ENCODE data around the gene EEIG1. TPM values are rescaled to one million over a fixed set of nuclear protein-coding genes. Genes with fewer than 3 reads are reported as not detected.

The EEIG1 gene
- total RNA-seq, 2 donors from 2014 or later = 23.4 to 84.6 TPM

GRCh38 chr9:128015696-128016095, 34.9 kb upstream of the EEIG1 start:
- TF ChIP-seq CTCF (IDR thresholded peaks at IDR 0.05) (no peak), POLR2AphosphoS5 (IDR thresholded peaks at IDR 0.05) (no peak), POLR2A (IDR thresholded peaks at IDR 0.05) (no peak)
- Histone ChIP-seq H3K27me3 (replicated peaks; ENCODE audit: insufficient read depth) (no peaks in the 10 kb centered on the region), H3K4me3 (no peak overlapping the region), H3K36me3 (no peaks in the 10 kb centered on the region), H3K27ac (no peak overlapping the region), H3K4me1 (replicated peaks) (no peaks in the 10 kb centered on the region), H3K9me3 (no peaks in the 10 kb centered on the region)
- 91% methylated on average over 5 of the region's 5 CpGs for WGBS
- no peak for DNase-seq (ENCODE audit: low spot score)
- intact Hi-C loops (cut with DNase I) = no loop called here

GRCh38 chr9:128011071-128011817, 30.5 kb upstream of the EEIG1 start:
- intact Hi-C loops (cut with DNase I) = no loop called here
- no peak for DNase-seq (ENCODE audit: low spot score)
- 57% methylated on average over 12 of the region's 12 CpGs for WGBS
- H3K27ac ChIP-seq = no peak overlapping the region
- H3K4me3 ChIP-seq = no peak overlapping the region
- TF ChIP-seq CTCF (IDR thresholded peaks at IDR 0.05) (no peak), POLR2AphosphoS5 (IDR thresholded peaks at IDR 0.05) (no peak), POLR2A (IDR thresholded peaks at IDR 0.05) (no peak)
- H3K4me1 ChIP-seq (replicated peaks) = no peaks in the 10 kb centered on the region
- no peaks in the 10 kb centered on the region for H3K36me3 ChIP-seq
- no peaks in the 10 kb centered on the region for H3K9me3 ChIP-seq
- H3K27me3 ChIP-seq (replicated peaks; ENCODE audit: insufficient read depth) = no peaks in the 10 kb centered on the region

- H3K4me3 ChIP-seq = no peak overlapping the region
- no peaks in the 10 kb centered on the region for H3K36me3 ChIP-seq
- H3K27ac ChIP-seq = no peak overlapping the region
- no peaks in the 10 kb centered on the region for H3K27me3 ChIP-seq (replicated peaks; ENCODE audit: insufficient read depth)
- 97% methylated on average over 9 of the region's 9 CpGs for WGBS
- intact Hi-C loops (cut with DNase I) = no loop called here
- no peaks in the 10 kb centered on the region for H3K4me1 ChIP-seq (replicated peaks)
- no peak for TF ChIP-seq POLR2AphosphoS5 (IDR thresholded peaks at IDR 0.05)
- no peak for TF ChIP-seq POLR2A (IDR thresholded peaks at IDR 0.05)
- TF ChIP-seq CTCF (IDR thresholded peaks at IDR 0.05) = no peak
- DNase-seq (ENCODE audit: low spot score) = no peak
- H3K9me3 ChIP-seq = no peaks in the 10 kb centered on the region
These were observed 28.9 kb upstream of the EEIG1 start for GRCh38 chr9:128009639-128010038.

GRCh38 chr9:128008171-128008570, 27.4 kb upstream of the EEIG1 start:
- no peak overlapping the region for H3K27ac ChIP-seq
- H3K9me3 ChIP-seq = no peaks in the 10 kb centered on the region
- no peaks in the 10 kb centered on the region for H3K4me1 ChIP-seq (replicated peaks)
- no peak for DNase-seq (ENCODE audit: low spot score)
- H3K27me3 ChIP-seq (replicated peaks; ENCODE audit: insufficient read depth) = no peaks in the 10 kb centered on the region
- H3K36me3 ChIP-seq = no peaks in the 10 kb centered on the region
- no peak overlapping the region for H3K4me3 ChIP-seq
- WGBS = 93% methylated on average over 5 of the region's 5 CpGs
- intact Hi-C loops (cut with DNase I) = no loop called here
- TF ChIP-seq POLR2AphosphoS5 (IDR thresholded peaks at IDR 0.05) (no peak), CTCF (IDR thresholded peaks at IDR 0.05) (no peak), POLR2A (IDR thresholded peaks at IDR 0.05) (no peak)

GRCh38 chr9:128007566-128008138, 26.9 kb upstream of the EEIG1 start:
- H3K4me3 ChIP-seq = no peak overlapping the region
- no peaks in the 10 kb centered on the region for H3K27me3 ChIP-seq (replicated peaks; ENCODE audit: insufficient read depth)
- no peaks in the 10 kb centered on the region for H3K36me3 ChIP-seq
- intact Hi-C loops (cut with DNase I) = no loop called here
- H3K27ac ChIP-seq = peak overlapping the region in 1 of 2 donors; percentile 6
- no peaks in the 10 kb centered on the region for H3K9me3 ChIP-seq
- H3K4me1 ChIP-seq (replicated peaks) = no peaks in the 10 kb centered on the region
- TF ChIP-seq POLR2A (IDR thresholded peaks at IDR 0.05) (no peak), POLR2AphosphoS5 (IDR thresholded peaks at IDR 0.05) (no peak), CTCF (IDR thresholded peaks at IDR 0.05) (no peak)
- 56% methylated on average over 10 of the region's 10 CpGs for WGBS
- DNase-seq (ENCODE audit: low spot score) = peak; percentile 21

Measured in prostate gland (tissue), 2 donors.